Liver (tissue), 9 donors: ENCODE results near the gene FRAT1. TPM values are rescaled to one million over a fixed set of nuclear protein-coding genes. Genes with fewer than 3 reads are reported as not detected.

Source experiments
- DNase-seq: peaks from one replicate; pipeline ENCODE4 v3.0.0-alpha.2; 2017; ENCODE audit warnings: low spot score
- H3K27ac ChIP-seq, 2 donors: one replicate each; pipeline ENCODE4 v1.7.0; 2013; ENCODE audit warnings: inconsistent platforms in 2 of 2, low read length in 2 of 2, control low read depth in 1 of 2, low read depth in 1 of 2, mild to moderate bottlenecking in 1 of 2
- H3K27me3 ChIP-seq, 4 donors: one replicate each; pipeline versions ENCODE4 v1.6.1 to v1.7.0; 2013; ENCODE audit warnings: low read length in 3 of 4, inconsistent platforms in 1 of 4, mild to moderate bottlenecking in 1 of 4, moderate library complexity in 1 of 4; ENCODE audit not compliant: control insufficient read depth in 4 of 4, insufficient read depth in 4 of 4
- H3K36me3 ChIP-seq, 4 donors: one replicate each; pipeline versions ENCODE4 v1.6.1 to v1.7.0; 2013; ENCODE audit warnings: low read length in 3 of 4, mild to moderate bottlenecking in 3 of 4, low read depth in 1 of 4, moderate library complexity in 1 of 4; ENCODE audit not compliant: control insufficient read depth in 4 of 4, insufficient read depth in 3 of 4
- H3K4me1 ChIP-seq, 4 donors: one replicate each; pipeline versions ENCODE4 v1.6.1 to v1.7.0; 2013; ENCODE audit warnings: low read length in 3 of 4, mild to moderate bottlenecking in 3 of 4, moderate library complexity in 1 of 4; ENCODE audit not compliant: control insufficient read depth in 4 of 4, insufficient read depth in 4 of 4
- H3K4me3 ChIP-seq, 3 donors: one replicate each; pipeline versions ENCODE4 v1.6.1 to v1.7.0; 2013; ENCODE audit warnings: low read length in 3 of 3, control low read depth in 1 of 3, low read depth in 1 of 3, mild to moderate bottlenecking in 1 of 3
- H3K9ac ChIP-seq, 2 donors: one replicate each; pipeline ENCODE4 v1.7.0; 2013; ENCODE audit warnings: low read length in 2 of 2, mild to moderate bottlenecking in 2 of 2, moderate library complexity in 2 of 2, control low read depth in 1 of 2, low read depth in 1 of 2
- H3K9me3 ChIP-seq, 4 donors: one replicate each; pipeline versions ENCODE4 v1.6.1 to v1.7.0; 2013; ENCODE audit warnings: low read length in 3 of 4; ENCODE audit not compliant: control insufficient read depth in 4 of 4
- ATF3 ChIP-seq: IDR thresholded peaks from 2 replicates; pipeline ENCODE4 v1.6.1; 2016; ENCODE audit warnings: antibody characterized with exemption
- CTCF ChIP-seq: fragments of 150-350 bp; IDR thresholded peaks from 2 replicates; pipeline ENCODE4 v1.5.1; 2017; ENCODE audit warnings: improper control_type of control experiment, low read depth, low read length; ENCODE audit not compliant: missing input control
- EGR1 ChIP-seq, 2 donors: IDR thresholded peaks; 2 replicates each; pipeline ENCODE4 v1.6.1; 2016 to 2018; ENCODE audit warnings: antibody characterized with exemption in 2 of 2, low read depth in 2 of 2
- FOXA1 ChIP-seq: IDR thresholded peaks from 2 replicates; pipeline ENCODE4 v1.6.1; 2016; ENCODE audit warnings: antibody characterized with exemption
- FOXA2 ChIP-seq: IDR thresholded peaks from 2 replicates; pipeline ENCODE4 v1.6.1; 2016; ENCODE audit warnings: antibody characterized with exemption
- RAD21 ChIP-seq, 2 donors: IDR thresholded peaks; 2 replicates each; pipeline ENCODE4 v1.6.1; 2016; ENCODE audit warnings: antibody characterized with exemption in 2 of 2, mild to moderate bottlenecking in 2 of 2
- SP1 ChIP-seq: IDR thresholded peaks from 2 replicates; pipeline ENCODE4 v1.6.1; 2018; ENCODE audit warnings: antibody characterized with exemption, mild to moderate bottlenecking
- TAF1 ChIP-seq: conservative IDR thresholded peaks from 2 replicates; pipeline ENCODE4 v1.6.1; 2016; ENCODE audit warnings: antibody characterized with exemption, mild to moderate bottlenecking
- YY1 ChIP-seq: IDR thresholded peaks from 2 replicates; pipeline ENCODE4 v1.6.1; 2016; ENCODE audit warnings: antibody characterized with exemption, mild to moderate bottlenecking
- ZBTB33 ChIP-seq: IDR thresholded peaks from 2 replicates; pipeline ENCODE4 v1.6.1; 2016; ENCODE audit warnings: antibody characterized with exemption
- WGBS: extraction: QIAGEN DNeasy Blood & Tissue Kit; methylation state at CpG from one replicate; pipeline ENCODE4 v1.1.7; 2013; 5-methylcytosine and 5-hydroxymethylcytosine counted together
- polyA plus RNA-seq, 2 donors: library from polyadenylated mRNA; stranded (reverse) in 1 of 2; unstranded in 1 of 2; fragments of 200-250 nt in 1 of 2; fragments of >200 nt in 1 of 2; fragmentation: Nextera tagmentation in 1 of 2; extraction: Ambion mirVana in 1 of 2; gene quantifications; one replicate each; pipeline versions ENCODE4 v1.2.1 to v1.2.3, GENCODE V29; 2013 to 2015
- total RNA-seq, 2 donors: library from RNA; depleted of rRNA; stranded (reverse); fragments of >200 nt; gene quantifications; one replicate each; pipeline ENCODE4 v1.2.3, GENCODE V29; 2014
- donor health status: healthy.
- donor health status: healthy.
- donor health status: healthy.
- donor health status: healthy.
- donor health status: healthy.

Gene FRAT1
- total and polyA plus RNA-seq, 4 donors: 4.3 to 7.4 (median 5.2) TPM

- WGBS: 87% methylated on average over 4 of the region's 4 CpGs
- TF ChIP-seq FOXA1 (no peak), SP1 (no peak), ZBTB33 (no peak)
- Histone ChIP-seq H3K27me3 (no peaks in the 10 kb centered on the region), H3K4me3 (no peak overlapping the region), H3K9ac (no peak overlapping the region), H3K27ac (no peak overlapping the region), H3K9me3 (no peaks in the 10 kb centered on the region), H3K36me3 (peaks cover 0 to 11% (median 4%) of the 10 kb centered on the region in 4 donors), H3K4me1 (peaks cover 0 to 3% (median 0%) of the 10 kb centered on the region in 4 donors)
- DNase-seq: no peak
Measured at GRCh38 chr10:97353945-97354344, 34.9 kb downstream of the FRAT1 start.

GRCh38 chr10:97355571-97355975, 36.5 kb downstream of the FRAT1 start:
- H3K9me3 ChIP-seq: no peaks in the 10 kb centered on the region
- H3K36me3 ChIP-seq: peaks cover 0 to 11% (median 5%) of the 10 kb centered on the region in 4 donors
- H3K4me3 ChIP-seq: no peak overlapping the region
- no peak for DNase-seq
- WGBS: 51% methylated on average over 5 of the region's 5 CpGs
- no peak overlapping the region for H3K9ac ChIP-seq
- H3K27ac ChIP-seq: no peak overlapping the region
- peak; percentile 44 for TF ChIP-seq CTCF
- peak; percentile 80 to 89 for TF ChIP-seq RAD21 (IDR thresholded peaks at IDR 0.05)
- no peak for TF ChIP-seq FOXA2
- TF ChIP-seq YY1: no peak
- TF ChIP-seq ATF3: no peak
- no peaks in the 10 kb centered on the region for H3K27me3 ChIP-seq
- H3K4me1 ChIP-seq: peaks cover 0 to 3% (median 0%) of the 10 kb centered on the region in 4 donors

- WGBS: 75% methylated on average over 6 of the region's 6 CpGs
- Histone ChIP-seq H3K27me3 (no peaks in the 10 kb centered on the region), H3K4me3 (no peak overlapping the region), H3K9me3 (no peaks in the 10 kb centered on the region), H3K4me1 (peaks cover 0 to 3% (median 0%) of the 10 kb centered on the region in 4 donors), H3K9ac (no peak overlapping the region), H3K36me3 (peaks cover 0 to 11% (median 5%) of the 10 kb centered on the region in 4 donors), H3K27ac (no peak overlapping the region)
- TF ChIP-seq TAF1 (no peak), EGR1 (IDR thresholded peaks at IDR 0.05; ENCODE audit: low read depth in 2 of 2) (no peak)
- no peak for DNase-seq
Measured at GRCh38 chr10:97356318-97356914, 37.3 kb downstream of the FRAT1 start.
